ENCODE measurements around the gene WBP2NL.
"Not testable (repeated sequence)": the region's sequence is repeated elsewhere in the genome, so short reads cannot be mapped to it uniquely, and the experiment has no call there.

WBP2NL gene

DNA sequence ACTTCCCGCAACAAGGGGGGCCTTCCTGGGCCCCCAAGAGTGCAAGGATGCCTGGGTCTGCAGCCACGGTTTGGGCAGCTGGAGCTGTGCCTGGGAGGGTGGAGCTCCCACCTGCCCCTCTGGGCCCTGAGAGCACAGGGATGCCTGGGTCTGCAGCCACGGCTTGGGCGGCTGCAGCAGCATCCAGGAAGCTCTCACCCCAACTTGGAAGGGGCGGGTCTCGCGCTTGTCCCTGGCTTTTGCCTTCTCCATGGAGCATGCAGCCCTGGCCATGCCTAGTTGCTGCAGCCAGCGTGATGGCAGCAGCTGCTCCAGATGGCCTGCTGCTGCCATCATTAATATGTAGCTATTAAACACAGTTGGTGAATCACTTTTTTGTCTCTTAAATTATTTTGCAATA is 36.7 kb downstream of the WBP2NL start:
- DNase-seq, result no peak

DNA sequence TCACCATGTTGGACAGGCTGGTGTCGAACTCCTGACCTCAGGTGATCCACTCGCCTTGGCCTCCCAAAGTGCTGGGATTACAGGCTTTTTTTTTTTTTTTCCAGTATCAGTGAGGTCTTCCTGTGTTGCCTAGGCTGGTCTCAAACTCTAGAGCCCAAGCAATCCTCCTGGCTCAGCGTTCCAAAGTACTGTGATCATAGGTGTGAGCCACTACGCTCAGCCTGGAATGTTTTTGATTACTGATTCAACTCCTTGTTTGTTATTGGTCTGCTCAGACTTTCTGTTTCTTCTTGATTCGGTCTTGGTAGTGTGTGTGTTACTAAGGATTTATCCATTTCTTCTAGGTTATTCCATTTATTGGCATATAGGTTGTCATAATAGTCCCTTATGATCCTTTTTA is 40.7 kb downstream of the WBP2NL start:
- no peak for DNase-seq

DNA sequence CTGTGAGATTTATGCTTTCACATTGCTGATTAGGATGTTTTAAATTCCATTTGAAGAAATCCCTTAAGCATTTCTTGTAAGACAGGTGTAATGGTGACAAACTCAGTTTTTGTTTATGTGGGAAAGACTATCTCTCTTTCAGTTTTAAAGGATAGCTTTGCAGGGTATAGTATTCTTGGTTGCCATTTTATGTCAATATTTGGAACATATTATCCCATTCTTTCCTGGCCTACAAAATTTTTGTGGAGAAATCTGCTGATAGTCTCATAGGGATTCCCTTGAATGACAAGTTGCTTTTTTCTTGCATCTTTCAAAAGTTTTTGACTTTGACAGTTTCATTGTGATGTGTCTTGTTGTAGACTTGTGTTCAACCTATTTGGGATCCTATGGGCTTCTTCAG is 43.2 kb downstream of the WBP2NL start:
- DNase-seq, result no peak

DNA sequence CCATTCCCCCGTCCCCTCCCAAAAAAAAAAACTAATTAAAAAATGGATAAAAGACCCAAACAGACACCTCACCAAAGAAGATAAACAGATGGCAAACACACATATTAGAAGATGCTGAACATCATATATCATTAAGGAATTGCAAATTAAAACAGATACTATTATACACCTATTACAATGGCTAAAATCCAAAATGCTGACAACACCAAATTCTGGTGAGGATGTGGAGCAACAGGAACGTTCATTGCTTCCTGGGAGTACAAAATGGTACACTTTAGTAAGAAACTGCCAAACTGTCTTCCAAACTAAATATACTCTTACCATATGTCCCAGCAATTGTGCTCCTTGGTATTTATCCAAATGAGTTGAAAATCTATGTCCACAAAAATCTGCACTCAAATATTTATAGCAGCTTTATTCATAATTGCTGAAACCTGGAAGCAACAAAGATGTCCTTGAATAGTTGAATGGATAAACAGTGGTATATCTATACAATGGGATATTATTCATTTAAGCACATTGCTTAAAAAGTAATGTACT is 52.1 kb downstream of the WBP2NL start:
- DNase-seq, result no peak

DNA sequence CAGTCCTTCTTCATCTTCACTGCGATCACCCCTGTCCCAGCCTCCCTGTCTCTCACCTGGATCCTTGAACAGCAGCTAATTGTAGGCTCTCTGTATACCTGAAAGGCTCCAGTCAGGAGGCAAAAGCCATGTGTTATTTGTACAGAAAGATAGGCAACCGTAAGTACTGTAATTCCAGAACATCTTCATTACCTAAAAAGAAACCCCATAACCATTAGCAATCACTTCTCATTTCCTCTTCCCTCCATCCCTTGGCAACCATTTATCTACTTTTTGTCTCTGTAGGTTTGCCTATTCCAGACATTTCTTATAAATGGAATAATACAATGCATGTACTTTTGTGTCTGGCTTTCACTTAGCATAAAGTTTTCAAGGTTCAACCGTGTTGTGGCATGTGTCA is 54.2 kb downstream of the WBP2NL start:
- no peak for DNase-seq

DNA sequence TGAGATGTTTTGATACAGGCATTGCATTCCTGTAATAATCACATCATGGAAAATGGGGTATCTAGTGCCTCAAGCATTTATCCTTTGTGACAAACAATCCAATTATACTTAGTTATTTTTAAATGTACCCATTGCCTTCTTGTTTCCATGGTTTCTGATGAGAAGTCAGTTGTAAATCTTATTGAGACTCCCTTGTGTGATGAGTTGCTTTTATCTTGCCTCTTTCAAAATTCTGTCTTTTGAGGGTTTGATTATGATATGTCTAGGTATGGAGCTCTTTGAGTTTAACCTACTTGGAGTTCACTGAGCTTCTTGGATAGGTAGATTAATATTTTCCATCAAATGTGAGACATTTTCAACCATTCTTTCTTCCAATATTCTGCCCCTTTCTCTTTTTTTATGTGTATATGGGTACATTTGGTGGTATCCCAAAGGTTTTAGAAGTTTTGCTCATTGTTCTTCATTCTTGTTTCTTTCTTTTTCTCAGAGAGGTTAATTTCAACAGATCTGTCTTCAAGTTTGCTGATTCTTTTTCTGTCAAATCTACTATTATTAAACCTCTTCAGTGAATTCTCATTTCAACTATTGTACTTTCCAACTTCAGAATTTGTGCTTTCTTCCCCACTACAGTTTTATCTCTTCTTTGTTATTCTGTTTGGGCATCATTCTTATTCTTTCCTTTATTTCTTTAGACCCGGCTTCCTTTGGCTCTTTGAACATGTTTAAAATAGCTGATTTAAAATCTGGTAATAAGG is 58.3 kb downstream of the WBP2NL start:
- DNase-seq, result no peak

DNA sequence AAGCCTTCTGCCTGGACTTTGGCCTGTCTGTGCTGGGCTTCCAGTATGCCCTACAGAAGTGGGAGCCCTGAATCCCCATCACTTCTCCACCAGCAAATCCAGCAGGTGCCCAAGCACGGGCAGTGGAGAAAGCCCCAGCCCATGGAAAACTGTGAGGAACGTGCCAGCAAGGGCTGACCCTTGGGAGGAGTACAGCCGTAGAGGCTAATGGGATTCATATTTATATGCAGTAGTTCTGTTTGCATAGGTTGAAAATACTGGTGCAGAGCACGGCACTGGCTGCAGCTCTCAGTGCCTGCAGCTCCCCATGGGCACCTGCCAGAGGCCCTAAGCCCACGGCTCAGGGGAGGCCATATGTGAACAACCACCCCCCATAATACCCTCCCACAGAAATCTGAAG is 61.9 kb downstream of the WBP2NL start:
- DNase-seq, result no peak

DNA sequence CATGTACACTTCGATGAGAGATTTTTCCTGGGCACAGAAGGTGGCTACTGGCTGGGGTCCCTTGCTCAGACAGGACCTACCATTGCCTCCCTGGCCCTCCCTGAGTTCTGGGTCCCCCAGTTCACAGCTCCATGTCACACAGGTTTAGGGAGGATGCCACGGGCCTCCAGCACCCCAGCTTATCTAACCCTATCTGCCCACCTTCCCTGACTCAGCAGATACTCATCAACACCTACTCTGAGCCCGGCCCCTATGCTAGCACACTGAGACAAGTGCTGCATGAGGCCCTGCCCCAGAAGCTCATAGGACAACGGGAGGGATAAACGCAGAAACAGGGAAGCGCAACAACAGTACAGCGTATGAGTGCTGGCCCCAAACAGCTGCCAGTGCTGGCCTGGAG is 62.5 kb downstream of the WBP2NL start:
- DNase-seq, result no peak

DNA sequence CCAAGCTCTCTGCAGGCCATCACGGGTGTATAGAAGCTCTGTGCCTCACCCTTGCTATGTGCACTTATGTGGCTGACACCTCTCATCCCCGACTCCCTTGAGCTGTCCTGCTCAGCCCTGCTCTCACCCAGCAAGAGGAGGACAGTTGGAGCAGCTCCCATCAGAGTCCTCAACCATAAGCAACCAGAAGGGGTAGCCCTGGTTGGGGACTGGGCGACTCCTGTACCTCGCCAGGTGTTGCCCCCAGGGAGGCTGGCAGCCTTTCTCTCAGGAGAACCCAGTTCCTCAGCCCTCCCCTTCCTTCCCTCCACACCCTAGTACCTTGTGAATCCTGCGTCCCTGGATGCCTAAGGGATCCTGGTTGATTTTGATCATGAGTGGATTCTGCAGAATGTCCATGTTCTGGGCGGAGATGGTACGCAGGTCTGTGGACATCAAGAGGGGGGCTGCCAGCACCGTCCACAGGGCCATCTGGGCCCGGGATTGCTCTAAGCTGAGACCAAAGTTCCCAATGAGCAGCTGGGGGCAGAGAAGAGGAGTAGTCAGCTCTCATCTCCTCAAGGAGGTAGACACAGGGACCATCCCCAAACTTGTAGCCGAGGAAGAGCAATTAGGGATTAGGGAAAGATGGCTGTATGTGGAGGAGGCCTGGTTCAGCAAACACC is 64.0 kb downstream of the WBP2NL start:
- no peak for DNase-seq

DNA sequence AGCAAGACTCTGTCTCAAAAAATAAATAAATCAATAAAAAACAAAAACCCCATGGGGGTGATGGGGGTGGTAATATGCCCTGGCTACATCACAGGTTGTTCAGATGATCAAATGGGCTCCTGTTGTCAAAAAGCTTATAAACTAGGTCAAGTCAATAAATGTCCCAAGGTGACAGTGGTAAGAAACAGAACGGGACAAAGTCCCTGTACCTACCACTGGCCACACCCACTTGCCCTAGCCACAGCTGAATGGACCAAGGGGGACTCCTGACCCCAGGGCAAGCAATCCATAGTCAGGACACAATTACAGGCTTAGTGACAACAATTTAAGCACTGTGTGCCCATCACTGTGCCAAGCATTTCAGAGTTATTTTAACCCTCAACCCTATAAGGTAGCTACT is 66.0 kb downstream of the WBP2NL start:
- no peak for DNase-seq

DNA sequence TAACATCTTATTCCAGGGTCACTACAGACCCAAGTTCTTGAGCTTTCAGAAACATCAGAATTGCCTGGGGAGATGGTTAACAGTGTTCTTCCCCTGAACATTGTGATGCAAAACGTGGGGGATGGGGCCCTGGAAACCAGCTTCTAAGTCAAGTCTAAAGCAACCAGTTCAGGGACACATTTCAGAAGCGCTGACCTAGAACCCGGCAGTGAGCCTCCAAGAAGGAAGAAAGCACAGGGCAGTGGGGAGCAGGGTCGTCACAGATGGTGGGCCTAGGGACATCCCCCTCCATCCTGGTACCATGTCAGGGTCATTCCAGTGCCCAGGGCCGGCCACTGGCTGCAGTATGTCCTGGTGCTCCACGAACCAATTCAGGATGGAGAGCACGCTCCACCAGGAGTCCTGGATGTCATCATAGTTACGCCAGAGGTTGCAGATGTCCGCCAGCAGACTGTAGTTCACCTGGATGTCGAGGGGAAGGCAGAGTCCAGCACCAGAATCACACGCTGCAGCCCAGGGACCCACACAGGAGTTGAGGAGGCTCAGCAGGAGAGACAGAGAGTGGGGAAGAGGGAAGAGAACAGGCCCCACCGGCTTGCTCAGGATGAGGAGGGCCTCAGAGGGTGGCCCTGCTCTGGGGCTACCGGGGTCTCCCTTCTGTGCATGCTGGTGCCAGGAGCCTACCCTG is 67.0 kb downstream of the WBP2NL start:
- DNase-seq, result no peak

DNA sequence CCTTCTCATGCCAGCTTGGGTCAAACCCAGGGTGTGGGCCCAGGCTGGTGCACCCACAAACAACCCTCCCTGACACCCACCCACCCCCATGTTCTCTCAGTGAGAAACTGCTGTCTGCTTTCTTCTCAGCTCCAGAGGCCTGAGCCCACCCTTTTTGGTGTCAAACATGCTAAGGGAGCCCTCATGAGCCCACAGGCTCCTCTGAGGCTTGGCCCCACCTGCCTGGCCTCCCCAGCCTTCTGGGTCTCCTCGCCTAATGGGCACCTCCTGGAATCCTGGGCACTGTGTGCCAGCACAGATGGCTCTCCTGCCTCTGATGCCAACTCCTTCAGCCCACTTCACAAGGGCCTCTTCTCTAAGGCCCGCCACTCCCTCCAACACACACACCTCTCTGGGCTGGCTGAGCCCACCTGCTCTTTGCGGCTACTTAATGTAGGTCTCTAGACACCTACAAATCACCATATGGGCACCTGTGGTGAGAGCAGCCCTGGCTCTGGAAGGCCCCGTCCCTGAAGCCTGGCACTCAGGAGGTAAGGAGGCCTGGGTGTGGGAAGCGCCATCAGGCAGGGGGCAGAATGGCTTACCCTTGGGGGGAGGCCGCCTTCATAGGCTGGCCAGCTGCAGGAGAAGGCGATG is 67.7 kb downstream of the WBP2NL start:
- no peak for DNase-seq

DNA sequence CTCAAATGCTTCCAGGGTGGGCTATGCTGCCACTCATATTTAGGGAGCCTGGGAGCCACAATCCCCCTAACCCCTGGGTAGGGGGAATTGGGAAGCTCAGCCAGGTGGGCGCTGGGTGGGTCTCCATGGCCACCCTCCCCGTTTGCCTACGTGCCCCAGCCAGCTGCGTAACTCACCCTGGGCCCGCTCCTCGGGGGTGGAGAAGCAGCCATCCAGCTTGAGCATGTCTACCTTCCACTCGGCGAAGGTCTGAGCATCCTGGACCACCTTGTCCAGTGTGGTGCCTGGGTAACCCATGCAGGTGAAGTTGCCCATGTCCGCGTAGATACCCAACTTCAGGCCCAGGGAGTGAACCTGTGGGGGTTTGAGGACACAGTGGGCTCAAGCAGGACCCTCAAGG is 68.3 kb downstream of the WBP2NL start:
- no peak for DNase-seq

DNA sequence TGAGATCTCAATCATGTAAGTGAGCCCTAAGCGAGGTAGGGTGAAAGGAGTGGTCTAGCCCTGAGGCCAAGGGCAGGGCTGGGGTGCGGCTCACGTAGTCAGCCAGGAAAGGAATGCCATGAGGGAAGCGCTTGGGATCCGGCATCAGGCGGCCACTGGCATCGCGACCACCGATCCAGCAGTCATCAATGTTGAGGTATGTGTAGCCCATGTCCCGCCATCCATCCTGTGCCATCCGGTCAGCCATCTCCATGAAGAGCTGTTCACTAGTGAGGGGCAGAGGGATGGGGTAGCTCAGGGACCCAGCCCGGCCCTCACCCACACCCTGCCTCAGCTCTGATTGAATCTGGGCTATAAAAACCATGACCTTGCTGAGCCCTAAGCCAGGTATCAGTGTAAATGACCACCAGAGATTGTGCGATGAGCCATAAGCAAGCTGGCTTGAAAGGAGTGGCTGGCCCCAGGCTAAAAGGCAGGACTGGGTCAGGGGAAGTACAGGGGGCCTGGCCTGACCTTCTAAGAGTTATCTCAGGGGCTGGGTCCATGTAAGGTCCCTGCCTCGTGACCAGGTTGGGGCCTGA is 69.2 kb downstream of the WBP2NL start:
- no peak for DNase-seq

DNA sequence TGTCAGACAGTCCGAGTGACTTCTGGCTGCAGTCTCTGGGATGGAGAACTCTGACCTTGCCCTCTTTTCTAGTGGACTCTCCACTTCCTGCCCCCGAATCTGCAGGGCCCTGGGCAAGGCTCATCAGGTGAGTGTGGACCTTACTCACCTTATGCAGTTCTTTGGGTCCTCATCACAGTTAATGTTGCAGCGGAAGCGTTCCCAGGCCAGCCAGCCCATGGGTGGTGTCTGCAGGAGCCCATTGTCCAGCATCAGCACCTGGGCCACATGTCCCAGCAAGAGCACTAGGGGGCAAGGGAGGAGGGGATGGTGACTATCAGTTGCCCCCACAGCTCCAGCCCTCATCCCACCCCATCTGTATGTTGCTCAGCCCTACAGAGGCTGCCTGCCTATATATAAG is 69.7 kb downstream of the WBP2NL start:
- DNase-seq, result no peak

DNA sequence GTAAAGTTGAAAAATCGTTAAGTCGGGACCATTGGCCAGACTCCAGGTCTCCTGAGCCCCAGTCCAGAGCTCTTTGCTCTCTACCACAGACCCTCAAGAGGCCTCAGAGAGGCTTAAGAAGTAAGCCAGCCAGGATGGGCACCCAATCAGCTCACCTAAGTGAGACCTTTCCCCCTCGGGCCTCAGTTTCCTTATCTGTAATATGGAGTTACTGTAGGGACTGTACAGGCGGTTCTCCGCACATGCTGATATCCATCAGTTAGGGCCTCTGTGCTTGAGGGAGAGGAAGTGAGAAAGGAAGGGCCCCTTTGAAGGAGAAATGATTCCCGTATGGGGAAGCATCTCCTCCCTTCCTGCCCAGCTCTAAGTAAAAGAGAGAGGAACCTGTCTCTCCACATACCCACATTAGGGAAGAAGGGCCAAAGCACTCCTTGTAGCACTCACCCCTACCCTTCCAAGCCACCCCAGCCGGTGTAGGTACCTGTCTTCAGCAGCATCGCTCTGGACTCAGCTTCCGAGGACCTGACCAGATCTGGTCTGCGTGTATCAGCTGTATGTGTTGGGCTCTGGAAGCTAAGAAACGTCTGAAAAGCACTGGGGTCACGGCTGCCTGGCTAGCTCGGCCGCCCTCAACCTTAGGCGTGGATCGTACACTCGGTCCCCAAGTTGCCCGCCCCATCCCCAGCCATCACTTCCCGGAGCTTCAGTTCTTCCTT is 71.4 kb downstream of the WBP2NL start:
- DNase-seq, result no peak

DNA sequence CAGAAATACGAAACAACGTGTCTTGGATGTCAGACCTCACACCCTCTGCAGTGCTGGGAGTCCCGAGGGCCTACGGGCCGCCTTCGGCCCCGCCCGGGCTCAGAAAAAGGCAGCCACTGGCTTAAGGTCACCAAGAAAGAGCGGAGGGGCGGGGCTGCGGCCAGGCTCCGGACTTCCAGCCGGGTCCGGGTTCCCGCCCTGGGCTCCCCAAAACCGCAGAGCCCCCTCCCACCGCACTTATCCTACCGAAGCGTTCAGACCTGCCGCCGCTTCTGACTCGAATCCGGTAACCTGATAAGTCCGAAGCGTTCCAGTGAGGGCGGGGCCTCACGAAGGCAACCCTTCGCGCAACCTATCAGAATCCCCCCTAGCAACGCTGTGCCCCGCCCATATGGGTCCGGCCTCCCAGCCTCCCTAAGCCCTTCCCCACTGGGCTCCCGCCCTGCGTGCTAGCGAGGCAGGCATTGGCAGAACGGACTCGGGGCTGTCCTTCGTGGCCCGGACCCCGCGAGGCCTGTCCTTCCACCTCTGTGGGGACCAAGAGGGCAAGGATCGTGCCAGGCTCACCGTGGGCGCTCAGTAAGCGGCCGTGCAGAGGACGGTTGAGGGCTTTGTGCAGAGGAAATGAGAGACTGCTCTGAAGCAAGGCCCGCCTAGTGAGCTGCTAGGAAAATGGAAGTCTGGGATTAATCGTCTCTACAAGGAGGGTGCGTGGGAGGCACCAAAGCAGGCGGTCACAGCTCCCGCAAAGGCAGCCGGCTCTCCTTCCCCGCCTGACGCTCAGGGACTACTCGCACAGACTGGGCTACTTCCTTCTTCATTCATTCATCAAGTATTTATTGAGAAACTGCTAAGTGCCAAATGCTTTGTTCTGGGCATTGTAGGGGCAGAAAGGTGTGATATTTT is 72.2 kb downstream of the WBP2NL start, which contains the start of gene NAGA:
TSS of gene NAGA (minus strand) at position 296 of the 906 bp plus-strand sequence. CDS start 515 bp downstream, outside the sequence.
- DNase-seq, result peak; percentile 95 to 97

DNA sequence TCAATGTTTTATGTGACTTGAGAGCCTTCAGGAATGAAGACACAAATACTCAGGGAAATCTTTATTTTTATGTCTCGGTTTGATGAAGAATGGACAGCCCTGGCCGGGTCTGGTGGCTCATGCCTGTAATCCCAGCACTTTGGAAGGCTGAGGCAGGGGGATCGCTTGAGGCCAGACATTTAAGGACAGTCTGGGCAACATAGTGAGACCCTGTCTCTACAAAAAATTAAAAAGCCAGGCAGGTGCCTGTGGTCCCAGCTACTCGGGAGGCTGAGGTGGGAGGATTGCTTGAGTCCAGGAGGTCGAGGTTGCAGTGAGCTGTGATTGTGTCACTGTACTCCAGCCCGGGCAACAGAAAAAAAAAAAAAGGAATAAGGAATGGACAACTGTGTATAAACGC is 72.9 kb downstream of the WBP2NL start:
- DNase-seq, result not testable (repeated sequence)

DNA sequence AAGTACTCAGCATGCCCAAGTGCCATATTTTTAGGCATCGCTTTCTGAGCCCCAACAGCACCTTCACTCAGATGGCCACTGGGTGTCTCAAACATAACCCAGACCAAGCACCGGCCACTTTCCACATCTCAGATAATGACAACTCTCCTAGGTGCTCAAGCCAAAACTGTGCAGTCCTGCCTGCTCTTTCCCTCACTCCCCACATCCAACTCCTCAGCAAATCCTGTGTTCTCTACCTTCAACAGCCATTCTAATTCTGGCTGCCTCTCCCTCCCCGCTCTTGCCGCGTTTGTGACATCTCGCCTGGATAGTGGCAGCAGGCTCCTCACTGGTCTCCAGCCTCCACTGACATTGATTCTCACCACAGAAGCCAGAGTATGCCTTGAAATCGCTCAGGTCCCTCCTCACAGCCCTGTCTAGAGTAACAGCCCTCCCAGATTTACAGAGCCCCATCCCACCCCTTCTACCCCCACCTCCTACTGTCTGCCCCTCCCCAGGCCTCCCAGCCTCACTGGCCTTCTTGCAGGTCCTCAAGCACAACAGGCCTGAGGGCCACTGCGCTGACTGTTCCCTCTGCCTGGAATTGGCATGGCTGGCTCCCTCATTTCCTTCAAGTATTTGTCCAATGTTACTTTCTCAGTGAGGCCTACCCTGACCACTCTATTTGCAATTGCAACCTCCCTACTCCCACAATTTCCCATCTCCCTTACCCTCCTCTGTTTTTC is 74.2 kb downstream of the WBP2NL start:
- DNase-seq, result no peak

DNA sequence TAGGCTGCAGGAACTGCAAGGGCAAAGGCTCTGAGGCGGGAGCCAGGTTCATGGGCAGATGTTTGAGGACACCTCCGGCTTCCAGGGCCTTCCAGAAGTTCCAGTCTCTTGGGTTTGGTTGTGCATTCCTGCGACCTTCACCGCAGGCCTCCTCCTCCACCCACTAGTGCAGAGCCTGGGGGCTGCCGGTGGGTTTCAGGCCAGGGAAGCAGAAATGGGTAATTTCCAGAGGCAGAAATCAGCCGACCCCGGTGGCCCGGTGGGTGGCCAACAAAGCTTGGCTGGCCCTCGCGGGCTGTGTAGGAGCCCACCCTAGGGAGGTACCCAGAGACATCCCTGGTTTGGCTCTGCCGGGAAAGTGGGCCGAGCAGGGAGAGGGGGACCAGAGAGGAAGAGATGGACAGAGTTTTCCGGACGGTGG is 75.0 kb downstream of the WBP2NL start:
- DNase-seq, result no peak
